K562 (cell line): Measurements from ENCODE around the gene NLRC3. TPM values are rescaled to one million over a fixed set of nuclear protein-coding genes. Genes with fewer than 3 reads are reported as not detected.
A peak's percentile ranks its signal among the peaks of the same experiment; 100 is the strongest.

Source experiments
- ATAC-seq: fragments of 200-7000 bp; cut with Tn5 transposase; 3 replicates; pipeline ENCODE4 v1.9.1; 2020; ENCODE audit warnings: moderate library complexity
- BruUV-seq: library from RNA; stranded (reverse); fragments of 400-500 nt; replicated peaks from 2 replicates; lab custom pipeline; 2021; lab: Mats Ljungman, UMichigan
- CTCF ChIA-PET: fragments of 300-600 bp; formaldehyde crosslinking; extraction: SDS; loops from one replicate; lab custom pipeline; 2021; ENCODE audit warnings: low intra/inter-chr PET ratio; lab: Yijun Ruan, JAX
- POLR2A ChIA-PET: fragments of 300-600, 350-650 bp; sonication (Branson Sonifier 250); formaldehyde crosslinking; extraction: SDS; loops from one replicate; lab custom pipeline; 2021; ENCODE audit warnings: antibody characterized with exemption, inconsistent platforms; lab: Yijun Ruan, JAX
- DNase-seq, 4 experiments: peaks; one replicate each; pipeline versions ENCODE4 v3.0.0 to v3.0.0-alpha.2; 2011 to 2018; ENCODE audit warnings: low spot score in 3 of 4, mixed read lengths in 3 of 4; ENCODE audit errors: extremely low read depth in 1 of 4
- FAIRE-seq: peaks from 2 replicates; lab custom pipeline; 2011; peaks lifted over from hg19 to GRCh38; lab: Jason Lieb, UNC
- H2AFZ ChIP-seq: 2 replicates; pipeline ENCODE4 v1.6.0; 2011; ENCODE audit warnings: low read depth, low read length, control low read depth, inconsistent platforms
- H3K27ac ChIP-seq: fragments of 200-600 bp; 3 replicates; pipeline ENCODE4 v1.8.0; 2011; ENCODE audit warnings: low read depth, mild to moderate bottlenecking, control low read depth, inconsistent platforms, low read length, moderate library complexity, mixed read lengths; ENCODE audit errors: extremely low read depth
- H3K27me3 ChIP-seq, 2 experiments: fragments of 300-600 bp in 1 of 2; 2 replicates in 1 of 2; 3 replicates in 1 of 2; pipeline versions ENCODE4 v1.6.0 to v1.8.0; 2011; ENCODE audit warnings: inconsistent platforms in 2 of 2, low read length in 2 of 2, mild to moderate bottlenecking in 1 of 2, mixed read lengths in 1 of 2, moderate library complexity in 1 of 2; ENCODE audit not compliant: control insufficient read depth in 2 of 2, insufficient read depth in 2 of 2
- H3K36me3 ChIP-seq: fragments of 300-600 bp; 3 replicates; pipeline ENCODE4 v1.8.0; 2011; ENCODE audit warnings: mild to moderate bottlenecking, low read length, inconsistent platforms; ENCODE audit not compliant: control insufficient read depth, insufficient read depth
- H3K4me1 ChIP-seq, 2 experiments: fragments of 200-600 bp in 1 of 2; replicated peaks in 1 of 2; 2 replicates in 1 of 2; 3 replicates in 1 of 2; pipeline versions ENCODE4 v1.5.1 to v1.8.0; 2011; ENCODE audit warnings: inconsistent platforms in 2 of 2, low read length in 2 of 2, mild to moderate bottlenecking in 1 of 2, mixed read lengths in 1 of 2, moderate library complexity in 1 of 2; ENCODE audit not compliant: control insufficient read depth in 2 of 2, insufficient read depth in 2 of 2
- H3K4me2 ChIP-seq: 2 replicates; pipeline ENCODE4 v1.6.1; 2011; ENCODE audit warnings: low read length, control low read depth, inconsistent platforms, mixed read lengths; ENCODE audit not compliant: insufficient read depth
- H3K4me3 ChIP-seq: fragments of 200-600 bp; sonication (generic), shearing (Covaris generic); 2 replicates; pipeline ENCODE4 v1.5.1; 2016; ENCODE audit warnings: control low read depth, inconsistent platforms
- H3K79me2 ChIP-seq: fragments of 200-600 bp; 3 replicates; pipeline ENCODE4 v1.8.0; 2011; ENCODE audit warnings: low read length, inconsistent platforms; ENCODE audit not compliant: control insufficient read depth, insufficient read depth
- H3K9ac ChIP-seq, 2 experiments: 2 replicates each; pipeline versions ENCODE4 v1.6.0 to v1.6.1; 2011; ENCODE audit warnings: low read depth in 2 of 2, low read length in 2 of 2, control low read depth in 1 of 2, inconsistent platforms in 1 of 2, mild to moderate bottlenecking in 1 of 2, mixed read lengths in 1 of 2; ENCODE audit not compliant: insufficient read depth in 1 of 2
- H3K9me1 ChIP-seq: one replicate; pipeline ENCODE4 v1.6.0; 2011; ENCODE audit warnings: inconsistent platforms, mild to moderate bottlenecking, low read length, moderate library complexity; ENCODE audit not compliant: control insufficient read depth, insufficient read depth
- H3K9me3 ChIP-seq: replicated peaks from 2 replicates; pipeline ENCODE4 v1.5.1; 2011; ENCODE audit warnings: low read depth, low read length, inconsistent platforms; ENCODE audit not compliant: control insufficient read depth, insufficient read depth
- H4K20me1 ChIP-seq: replicated peaks from 2 replicates; pipeline ENCODE4 v1.6.1; 2011; ENCODE audit warnings: low read length, inconsistent platforms, mixed read lengths; ENCODE audit not compliant: control insufficient read depth, insufficient read depth
- FOXM1 ChIP-seq, 2 experiments: fragments of 450-650 bp in 1 of 2; sonication (generic) in 1 of 2; formaldehyde crosslinking in 1 of 2; IDR thresholded peaks; 2 replicates each; pipeline versions ENCODE4 v1.6.1 to v1.9.0; 2017 to 2022; ENCODE audit warnings: low read depth in 2 of 2, mild to moderate bottlenecking in 2 of 2, missing genetic modification reagents in 1 of 2, moderate library complexity in 1 of 2
- L3MBTL2 ChIP-seq: fragments of 450-650 bp; IDR thresholded peaks from 2 replicates; pipeline ENCODE4 v1.6.1; 2016; ENCODE audit warnings: mild to moderate bottlenecking, moderate library complexity
- MTF1 ChIP-seq: fragments of 250-450 bp; sonication (Bioruptor Pico); IDR thresholded peaks from 2 replicates; pipeline ENCODE4 v1.9.0; 2021; ENCODE audit warnings: moderate library complexity, mild to moderate bottlenecking, inconsistent platforms, borderline replicate concordance
- SLC30A9 ChIP-seq: fragments of 250-450 bp; sonication (Bioruptor Pico); IDR thresholded peaks from 2 replicates; pipeline ENCODE4 v1.8.0; 2022; ENCODE audit warnings: mild to moderate bottlenecking, moderate library complexity
- STAT5B ChIP-seq: fragments of 250-450 bp; sonication (Bioruptor Pico); IDR thresholded peaks from 2 replicates; pipeline ENCODE4 v1.8.0; 2021; ENCODE audit warnings: mild to moderate bottlenecking, inconsistent platforms
- ZNF347 ChIP-seq: fragments of 450-650 bp; formaldehyde crosslinking; IDR thresholded peaks from 2 replicates; pipeline ENCODE4 v1.4.0; 2020; ENCODE audit warnings: low read depth, mild to moderate bottlenecking, moderate library complexity
- ZNF407 ChIP-seq: fragments of 450-650 bp; IDR thresholded peaks from 2 replicates; pipeline ENCODE4 v1.6.1; 2016; ENCODE audit warnings: low read depth
- ZNF518B ChIP-seq: fragments of 250-450 bp; sonication (Bioruptor Pico); IDR thresholded peaks from 2 replicates; pipeline ENCODE4 v1.5.0; 2021; ENCODE audit warnings: mild to moderate bottlenecking, moderate library complexity
- ZNF561 ChIP-seq: fragments of 450-650 bp; formaldehyde crosslinking; conservative IDR thresholded peaks from 2 replicates; pipeline ENCODE4 v1.4.0; 2020; ENCODE audit warnings: mild to moderate bottlenecking, moderate library complexity
- WGBS: fragments of 100-300 bp; shearing (Covaris generic); methylation state at CpG from one replicate; pipeline ENCODE4 v1.1.6; 2016; ENCODE audit warnings: low coverage, mixed read lengths; ENCODE audit not compliant: insufficient coverage; ENCODE audit errors: missing lambda C conversion rate; 5-methylcytosine and 5-hydroxymethylcytosine counted together
- in situ Hi-C: fragments of 300-500 bp; cut with MboI; formaldehyde crosslinking; loops from 4 replicates; pipeline ENCODE4 v1.15.0; 2018; ENCODE audit warnings: inconsistent platforms, mixed read lengths
- intact Hi-C: fragments of 100-400 bp; cut with micrococcal nuclease; formaldehyde crosslinking; loops from 2 replicates; pipeline ENCODE4 v1.14.2; 2022
- polyA plus RNA-seq, 8 experiments: library from polyadenylated mRNA; depleted of rRNA in 4 of 8; stranded (reverse) in 5 of 8; unstranded in 3 of 8; fragments of >200 nt; fragmentation: Nextera tagmentation in 2 of 8; fragmentation: Illumina TruSeq in 1 of 8; extraction: Ambion mirVana in 2 of 8; extraction: Trizol in 1 of 8; gene quantifications; 2 replicates each; pipeline versions ENCODE4 v1.2.1 to v1.2.3, GENCODE V29; 2011 to 2014; ENCODE audit warnings: inconsistent platforms in 1 of 8, missing spikeins in 1 of 8
- total RNA-seq, 7 experiments: library from RNA; depleted of rRNA in 6 of 7; stranded (reverse); fragments of >200 nt in 6 of 7; fragmentation: Illumina TruSeq in 2 of 7; extraction: Trizol in 2 of 7; gene quantifications; 2 replicates each; pipeline versions ENCODE4 v1.2.1 to v1.2.3, GENCODE V29; 2011 to 2021; ENCODE audit warnings: low replicate concordance in 1 of 7

Gene NLRC3
- total and polyA plus RNA-seq, 9 of the 15 experiments (the other 6 are each of a cell fraction or from before 2014, with no cell fraction given), result 0.03 to 0.13 (median 0.03) TPM; not detected in 4

- Histone ChIP-seq H3K4me3 (peak within 1 kb of the TSS; percentile 96), H3K79me2 (peaks cover 57% of the 10 kb centered on the region), H3K4me2 (peak within 1 kb of the TSS; percentile 97), H3K9me3 (no peaks in the 10 kb centered on the region), H3K27me3 (no peaks in the 10 kb centered on the region), H3K36me3 (peaks cover 14% of the 10 kb centered on the region; the same call in 2 of the 3 replicates), H3K4me1 (peaks cover 21 to 24% of the 10 kb centered on the region in 2 experiments; a peak in 4 of 5 replicates), H3K9me1 (no peaks in the 10 kb centered on the region), H3K27ac (peak within 1 kb of the TSS; percentile 84), H4K20me1 (no peaks in the 10 kb centered on the region), H3K9ac (peak within 1 kb of the TSS; percentile 90 to 95), H2AFZ (peak within 1 kb of the TSS; percentile 92)
- in situ Hi-C loops, result no loop called here
- DNase-seq, result peak; percentile 96 to 100 (median 99)
- FAIRE-seq, result peak; percentile 84
- peak; percentile 90 for ATAC-seq
- BruUV-seq, result TSS peak; percentile 61
- WGBS, result under 1% methylated on average over 74 of the region's 86 CpGs
- POLR2A ChIA-PET, result interaction anchor here (0.7 to 0.9 kb wide), 2 partner anchors 11 to 289 kb away, joined by 3 to 4 read pairs; no protein-coding TSS in a partner anchor
- intact Hi-C loops, result no loop called here
- CTCF ChIA-PET, result no interaction called here
- TF ChIP-seq ZNF407, result no peak
- no peak for TF ChIP-seq ZNF347
- TF ChIP-seq ZNF518B, result no peak
- no peak; the same call in 1 of the 2 replicates for TF ChIP-seq L3MBTL2
- TF ChIP-seq STAT5B (CRISPR knock-in tag), result no peak
- no peak for TF ChIP-seq MTF1
- no peak for TF ChIP-seq ZNF561
- no peak for TF ChIP-seq FOXM1 (IDR thresholded peaks at IDR 0.05; ENCODE audit: low read depth)
- TF ChIP-seq FOXM1 (CRISPR knock-in tag; IDR thresholded peaks at IDR 0.05; ENCODE audit: low read depth), result no peak
- TF ChIP-seq SLC30A9 (CRISPR knock-in tag), result no peak
Observed at GRCh38 chr16:3611146-3611975, 34.2 kb upstream of the NLRC3 start, which contains the start of gene SLX4. Gene SLX4 (minus strand): TSS chr16:3611606. CDS start chr16:3608964, 2,642 bp downstream.
